Keratinocyte (primary cell): Measurements from ENCODE around the gene DNAI2. TPM values are rescaled to one million over a fixed set of nuclear protein-coding genes. Genes with fewer than 3 reads are reported as not detected.

ENCODE experiments used
- DNase-seq: peaks from one replicate; pipeline ENCODE4 v3.0.0-alpha.2; 2011; ENCODE audit warnings: low read depth, missing footprints, low spot score
- FAIRE-seq: peaks from 2 replicates; lab custom pipeline; 2011; peaks lifted over from hg19 to GRCh38; lab: Jason Lieb, UNC
- H2AFZ ChIP-seq: 2 replicates; pipeline ENCODE4 v1.6.0; 2012; ENCODE audit warnings: low read length, control low read depth, inconsistent platforms; ENCODE audit not compliant: control insufficient read depth
- H3K27ac ChIP-seq: 2 replicates; pipeline ENCODE4 v1.5.1; 2011; ENCODE audit warnings: low read length; ENCODE audit not compliant: control insufficient read depth, insufficient read depth
- H3K27me3 ChIP-seq: 3 replicates; pipeline ENCODE4 v1.6.0; 2011; ENCODE audit warnings: low read length; ENCODE audit not compliant: control insufficient read depth, insufficient read depth; ENCODE audit errors: extremely low read depth
- H3K36me3 ChIP-seq, 2 experiments: 2 replicates in 1 of 2; 3 replicates in 1 of 2; pipeline ENCODE4 v1.5.1; 2011; ENCODE audit warnings: low read length in 2 of 2, mild to moderate bottlenecking in 1 of 2; ENCODE audit not compliant: control insufficient read depth in 2 of 2, insufficient read depth in 2 of 2; ENCODE audit errors: extremely low read depth in 1 of 2
- H3K4me1 ChIP-seq: 3 replicates; pipeline ENCODE4 v1.5.1; 2011; ENCODE audit warnings: low read length; ENCODE audit not compliant: control insufficient read depth, insufficient read depth; ENCODE audit errors: extremely low read depth
- H3K4me2 ChIP-seq: 3 replicates; pipeline ENCODE4 v1.6.0; 2011; ENCODE audit warnings: low read depth, low read length; ENCODE audit not compliant: control insufficient read depth, insufficient read depth; ENCODE audit errors: extremely low read depth
- H3K4me3 ChIP-seq, 3 experiments: fragments of 200-600 bp in 1 of 3; sonication (generic) in 1 of 3; 2 replicates in 2 of 3; 3 replicates in 1 of 3; pipeline ENCODE4 v1.5.1; 2011 to 2016; ENCODE audit warnings: low read length in 3 of 3, mild to moderate bottlenecking in 3 of 3, control low read depth in 2 of 3, inconsistent platforms in 1 of 3, low read depth in 1 of 3, mixed read lengths in 1 of 3, mixed run types in 1 of 3, moderate library complexity in 1 of 3; ENCODE audit not compliant: control insufficient read depth in 2 of 3, insufficient read depth in 2 of 3; ENCODE audit errors: extremely low read depth in 1 of 3
- H3K79me2 ChIP-seq: 2 replicates; pipeline ENCODE4 v1.6.0; 2012; ENCODE audit warnings: low read length; ENCODE audit not compliant: control insufficient read depth, insufficient read depth
- H3K9ac ChIP-seq: 3 replicates; pipeline ENCODE4 v1.6.0; 2011; ENCODE audit warnings: low read length; ENCODE audit not compliant: control insufficient read depth, insufficient read depth; ENCODE audit errors: extremely low read depth
- H3K9me1 ChIP-seq: 3 replicates; pipeline ENCODE4 v1.6.0; 2011; ENCODE audit warnings: low read length; ENCODE audit not compliant: control insufficient read depth, insufficient read depth; ENCODE audit errors: extremely low read depth
- H3K9me3 ChIP-seq: 2 replicates; pipeline ENCODE4 v1.5.1; 2012; ENCODE audit warnings: low read depth, low read length; ENCODE audit not compliant: control insufficient read depth
- H4K20me1 ChIP-seq: 3 replicates; pipeline ENCODE4 v1.6.0; 2011; ENCODE audit warnings: low read length; ENCODE audit not compliant: control insufficient read depth, insufficient read depth; ENCODE audit errors: extremely low read depth
- EZH2 ChIP-seq: IDR thresholded peaks from one replicate; pipeline ENCODE4 v1.6.1; 2012; ENCODE audit warnings: inconsistent platforms, mild to moderate bottlenecking, low read length, moderate library complexity
- dilution Hi-C: fragments of 300-500 bp; cut with MboI; formaldehyde crosslinking; loops from one replicate; pipeline ENCODE4 v1.7.0; 2020; ENCODE audit warnings: low sequenced_read_pairs; ENCODE audit not compliant: extremely low pct_ligation_motif_present
- polyA plus RNA-seq, 5 experiments: library from polyadenylated mRNA; depleted of rRNA in 3 of 5; stranded (reverse) in 3 of 5; stranded (forward) in 1 of 5; unstranded in 1 of 5; fragments of >200 nt; gene quantifications; 1 replicate in 1 of 5; 2 replicates in 3 of 5; 3 replicates in 1 of 5; pipeline versions ENCODE4 v1.2.1 to v1.2.3, GENCODE V29; 2011 to 2012; ENCODE audit warnings: missing spikeins in 2 of 5, low read depth in 1 of 5, low replicate concordance in 1 of 5
- TF ChIP-seq, protein P1 (sequence below), 3 experiments: IDR thresholded peaks in 1 of 3; conservative IDR thresholded peaks in 1 of 3; optimal IDR thresholded peaks in 1 of 3; 2 replicates in 2 of 3; 3 replicates in 1 of 3; pipeline versions ENCODE3 to v1.5.1; 2011; ENCODE audit warnings: low read length in 3 of 3, mild to moderate bottlenecking in 3 of 3, moderate library complexity in 2 of 3, control low read depth in 1 of 3, inconsistent platforms in 1 of 3; ENCODE audit not compliant: insufficient read depth in 2 of 3; ENCODE audit errors: extremely low read depth in 1 of 3

Gene DNAI2
- polyA plus RNA-seq, 1 donor (not counting 4 experiments of a cell fraction or from before 2014, with no cell fraction given): not detected

- no peaks in the 10 kb centered on the region for H4K20me1 ChIP-seq
- H3K4me2 ChIP-seq: no peak overlapping the region
- TF ChIP-seq, protein P1, sequence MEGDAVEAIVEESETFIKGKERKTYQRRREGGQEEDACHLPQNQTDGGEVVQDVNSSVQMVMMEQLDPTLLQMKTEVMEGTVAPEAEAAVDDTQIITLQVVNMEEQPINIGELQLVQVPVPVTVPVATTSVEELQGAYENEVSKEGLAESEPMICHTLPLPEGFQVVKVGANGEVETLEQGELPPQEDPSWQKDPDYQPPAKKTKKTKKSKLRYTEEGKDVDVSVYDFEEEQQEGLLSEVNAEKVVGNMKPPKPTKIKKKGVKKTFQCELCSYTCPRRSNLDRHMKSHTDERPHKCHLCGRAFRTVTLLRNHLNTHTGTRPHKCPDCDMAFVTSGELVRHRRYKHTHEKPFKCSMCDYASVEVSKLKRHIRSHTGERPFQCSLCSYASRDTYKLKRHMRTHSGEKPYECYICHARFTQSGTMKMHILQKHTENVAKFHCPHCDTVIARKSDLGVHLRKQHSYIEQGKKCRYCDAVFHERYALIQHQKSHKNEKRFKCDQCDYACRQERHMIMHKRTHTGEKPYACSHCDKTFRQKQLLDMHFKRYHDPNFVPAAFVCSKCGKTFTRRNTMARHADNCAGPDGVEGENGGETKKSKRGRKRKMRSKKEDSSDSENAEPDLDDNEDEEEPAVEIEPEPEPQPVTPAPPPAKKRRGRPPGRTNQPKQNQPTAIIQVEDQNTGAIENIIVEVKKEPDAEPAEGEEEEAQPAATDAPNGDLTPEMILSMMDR (optimal IDR thresholded peaks at IDR 0.05 in 1 of 3, IDR thresholded peaks at IDR 0.05 in 1 of 3, conservative IDR thresholded peaks at IDR 0.05 in 1 of 3; ENCODE audit: extremely low read depth in 1 of 3, insufficient read depth in 2 of 3, low read length in 3 of 3): no peak
- TF ChIP-seq EZH2: no peak
- H3K9me3 ChIP-seq: no peaks in the 10 kb centered on the region
- H2AFZ ChIP-seq: no peak overlapping the region
- FAIRE-seq (no peak), DNase-seq (no peak)
- H3K9me1 ChIP-seq: no peaks in the 10 kb centered on the region
- H3K27me3 ChIP-seq: peaks cover 17% of the 10 kb centered on the region
- H3K27ac ChIP-seq: no peak overlapping the region
- H3K4me3 ChIP-seq: no peak overlapping the region
- dilution Hi-C loops: no loop called here
- H3K4me1 ChIP-seq: peaks cover 4% of the 10 kb centered on the region
- no peak overlapping the region for H3K9ac ChIP-seq
- no peaks in the 10 kb centered on the region for H3K79me2 ChIP-seq
- no peaks in the 10 kb centered on the region for H3K36me3 ChIP-seq
Measured at GRCh38 chr17:74340470-74341023, 66.5 kb downstream of the DNAI2 start.

GRCh38 chr17:74342224-74342623 is 68.2 kb downstream of the DNAI2 start:
- no peaks in the 10 kb centered on the region for H3K9me3 ChIP-seq
- H3K27me3 ChIP-seq: peaks cover 17% of the 10 kb centered on the region
- H3K27ac ChIP-seq: no peak overlapping the region
- H3K4me3 ChIP-seq: no peak overlapping the region
- no peaks in the 10 kb centered on the region for H3K36me3 ChIP-seq
- DNase-seq: no peak
- TF ChIP-seq EZH2: no peak
- TF ChIP-seq, protein P1 (optimal IDR thresholded peaks at IDR 0.05 in 1 of 3, IDR thresholded peaks at IDR 0.05 in 1 of 3, conservative IDR thresholded peaks at IDR 0.05 in 1 of 3; ENCODE audit: extremely low read depth in 1 of 3, insufficient read depth in 2 of 3, low read length in 3 of 3): no peak
- no peaks in the 10 kb centered on the region for H3K79me2 ChIP-seq
- no peak for FAIRE-seq
- dilution Hi-C loops: no loop called here
- H3K4me1 ChIP-seq: peaks cover 13% of the 10 kb centered on the region
- H3K4me2 ChIP-seq: no peak overlapping the region
- no peak overlapping the region for H2AFZ ChIP-seq
- H3K9ac ChIP-seq: no peak overlapping the region
- H3K9me1 ChIP-seq: no peaks in the 10 kb centered on the region
- no peaks in the 10 kb centered on the region for H4K20me1 ChIP-seq
